Measurements from ENCODE around the gene PIGB.
"Not testable (repeated sequence)": the region's sequence is repeated elsewhere in the genome, so short reads cannot be mapped to it uniquely, and the experiment has no call there.

The PIGB gene

DNA sequence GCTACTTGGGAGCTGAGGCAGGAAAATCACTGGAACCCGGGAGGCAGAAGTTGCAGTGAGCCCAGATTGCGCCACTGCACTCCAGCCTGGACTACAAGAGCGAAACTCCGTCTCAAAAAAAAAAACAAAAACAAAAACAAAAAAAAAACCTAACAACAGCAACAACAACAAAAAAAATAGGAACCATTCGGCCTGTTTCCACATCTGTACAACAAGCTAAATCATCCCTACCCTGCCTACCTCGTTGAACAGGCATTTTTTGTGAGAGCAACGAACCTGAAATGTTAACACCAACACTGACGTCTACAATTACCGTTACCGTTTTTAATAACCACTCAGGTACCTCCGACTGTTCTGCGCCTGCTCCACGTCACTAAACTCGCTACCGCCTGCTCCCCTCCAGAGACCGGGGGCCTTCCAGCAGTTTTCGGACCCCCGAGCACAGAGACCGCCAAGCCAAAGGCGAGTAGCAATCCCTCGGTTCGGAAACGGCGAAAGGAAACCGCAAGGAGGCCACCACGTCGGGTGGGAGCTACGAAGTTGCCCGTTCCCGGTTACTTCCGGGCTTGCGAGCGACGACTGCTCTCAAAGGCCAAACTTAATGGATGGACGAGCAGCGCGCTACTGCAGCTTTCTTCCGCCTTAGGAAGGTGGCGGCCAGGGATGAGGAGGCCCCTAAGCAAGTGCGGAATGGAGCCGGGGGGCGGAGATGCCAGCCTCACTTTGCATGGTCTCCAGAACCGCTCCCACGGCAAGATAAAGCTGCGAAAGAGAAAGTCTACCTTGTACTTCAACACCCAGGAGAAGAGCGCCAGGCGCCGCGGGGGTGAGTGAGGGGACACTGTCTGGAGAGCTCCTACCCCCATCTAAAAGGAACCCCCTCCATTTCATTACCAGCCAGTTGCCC lies at the start of gene PIGB, which contains the start of gene PIGBOS1:
TSS of gene PIGB (plus strand) at position 635 of the 907 bp plus-strand sequence. CDS start at position 664, 29 bp downstream.
TSS of gene PIGBOS1 (minus strand) at position 536 of the 907 bp plus-strand sequence. CDS start 1,331 bp downstream, outside the sequence.
- peak; percentile 50 for DNase-seq

DNA sequence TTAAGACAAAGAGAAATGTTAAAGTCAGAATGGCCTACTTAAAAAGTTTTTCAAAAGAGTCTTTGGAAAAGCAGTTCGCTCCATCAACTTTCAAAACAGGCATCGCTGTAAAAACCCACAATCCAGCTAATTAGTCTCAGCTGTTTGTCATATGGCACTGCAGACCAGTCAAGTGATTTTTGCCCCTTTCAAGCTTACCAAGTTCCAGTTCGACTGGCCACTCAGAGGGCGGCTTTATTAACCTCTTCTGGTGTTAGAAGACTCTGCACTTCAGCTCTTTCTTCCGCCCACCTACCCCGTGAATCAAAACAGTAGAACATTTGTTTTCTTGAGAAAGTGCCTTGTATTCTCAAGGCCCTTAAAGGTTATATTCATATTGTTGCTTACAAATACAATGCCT lies 48.7 kb upstream of the PIGB start:
- DNase-seq: no peak

DNA sequence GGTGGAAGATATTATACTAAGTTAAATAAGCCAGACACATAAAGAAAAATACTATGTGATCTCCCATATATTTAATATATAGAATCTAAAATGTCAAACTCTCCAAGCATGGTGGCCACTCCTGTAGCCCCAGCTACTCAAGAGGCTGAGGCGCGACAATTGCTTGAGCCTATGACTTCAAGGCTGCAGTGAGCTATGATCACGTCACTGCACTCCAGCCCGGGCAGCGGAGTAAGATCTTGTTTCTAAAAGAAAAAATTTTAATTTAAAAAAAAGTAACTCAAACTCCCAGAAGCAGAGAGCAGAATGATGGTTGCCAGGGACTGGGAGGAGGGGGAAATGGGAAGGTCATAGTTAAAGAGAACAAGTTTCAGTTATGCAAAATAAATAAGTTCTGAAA lies 42.7 kb upstream of the PIGB start:
- no peak for DNase-seq

DNA sequence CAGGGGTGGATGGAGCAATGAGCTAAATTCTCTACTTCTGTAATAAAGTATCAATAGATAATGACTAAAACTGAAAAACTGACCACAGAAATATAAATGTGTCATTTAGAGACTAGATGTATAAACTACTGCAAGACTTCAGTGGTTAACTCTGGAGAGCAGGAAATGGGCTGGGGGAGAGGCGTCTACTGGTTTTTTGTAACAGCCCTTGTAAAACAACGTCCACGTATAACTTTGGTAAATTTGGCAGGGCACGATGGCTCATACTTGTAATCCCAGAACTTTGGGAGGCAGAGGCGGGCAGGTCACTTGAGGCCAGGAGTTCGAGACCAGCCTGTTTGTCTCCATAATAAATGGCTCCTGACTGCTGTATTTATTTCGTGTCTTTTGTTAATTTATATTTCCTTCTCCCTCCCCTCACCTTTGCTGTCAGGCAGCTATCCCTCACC lies 41.9 kb upstream of the PIGB start:
- DNase-seq: no peak

DNA sequence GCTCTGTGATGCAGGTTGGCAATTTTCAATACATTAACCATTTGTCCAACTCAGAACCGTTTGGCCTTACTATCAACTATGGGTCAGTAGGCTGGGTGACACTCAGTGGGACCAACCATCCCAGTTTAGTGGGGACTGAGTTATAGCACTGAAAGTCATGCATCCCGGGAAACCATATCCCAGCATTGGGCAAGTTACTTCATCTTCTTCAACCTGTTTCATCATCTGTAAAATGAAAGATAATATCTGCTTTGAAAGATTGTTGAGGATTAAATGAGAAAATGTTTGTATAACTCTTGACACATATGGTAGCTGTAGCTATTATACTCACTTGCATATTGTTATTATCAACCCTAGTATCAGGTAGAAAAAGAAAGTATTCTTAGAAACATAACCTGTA lies 41.3 kb upstream of the PIGB start:
- DNase-seq: no peak

DNA sequence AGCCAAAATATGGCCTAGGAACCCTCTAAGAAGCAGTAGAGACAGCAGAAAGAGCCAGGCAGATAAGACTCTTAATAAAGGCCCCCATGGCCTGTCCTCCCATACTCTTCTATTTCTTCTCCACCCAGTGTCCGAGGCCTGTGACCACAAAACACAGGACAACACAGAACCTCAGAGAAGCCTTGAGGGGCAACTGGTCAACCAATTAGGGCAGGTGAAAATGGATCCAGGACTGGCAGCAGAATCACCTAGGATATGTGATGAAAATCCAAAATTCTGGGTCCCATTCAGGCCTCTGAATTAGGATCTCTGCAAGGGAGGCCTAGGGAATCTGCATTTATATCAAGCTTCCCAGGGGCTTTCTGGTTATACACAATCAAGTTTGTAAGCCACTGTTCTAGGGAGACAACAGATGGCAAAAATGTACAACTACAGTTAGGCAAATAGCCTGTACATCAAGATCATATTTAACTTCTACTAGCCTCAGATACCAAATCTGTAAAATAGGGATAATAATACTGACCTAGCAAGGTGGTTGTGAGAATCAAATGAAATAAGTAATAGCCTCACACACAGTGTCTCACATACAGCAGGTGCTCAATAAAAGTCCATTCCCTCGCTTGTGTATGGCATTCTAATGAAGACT lies 39.8 kb upstream of the PIGB start:
- DNase-seq: no peak

DNA sequence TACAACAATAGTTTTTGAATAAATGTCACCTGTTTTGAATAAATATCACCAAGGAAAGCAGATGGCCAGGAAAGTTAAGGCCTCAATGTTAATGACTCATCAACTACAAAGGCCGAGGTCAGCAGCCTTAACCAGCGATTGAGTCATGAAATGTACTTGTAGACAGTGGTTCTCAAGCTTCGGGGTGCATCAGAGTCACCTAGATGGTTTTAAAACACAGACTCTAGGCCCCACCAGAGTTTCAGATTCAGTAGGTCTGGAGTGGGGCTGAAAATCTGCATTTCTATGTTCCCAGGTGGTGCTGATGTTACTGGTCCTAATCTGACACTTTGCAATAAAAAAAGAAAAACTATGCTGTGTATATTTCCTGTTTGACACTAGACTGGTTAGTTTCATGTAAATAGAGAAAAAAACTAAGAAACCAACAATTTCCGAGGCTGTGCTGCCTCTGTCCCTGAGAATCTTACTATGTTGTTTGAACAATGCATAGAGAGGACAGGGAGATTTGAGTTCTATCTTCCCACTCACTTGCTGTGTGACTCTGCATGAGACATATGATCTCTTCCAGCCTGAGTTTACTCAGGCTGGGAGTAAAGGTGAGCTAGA lies 39.2 kb upstream of the PIGB start:
- no peak for DNase-seq

DNA sequence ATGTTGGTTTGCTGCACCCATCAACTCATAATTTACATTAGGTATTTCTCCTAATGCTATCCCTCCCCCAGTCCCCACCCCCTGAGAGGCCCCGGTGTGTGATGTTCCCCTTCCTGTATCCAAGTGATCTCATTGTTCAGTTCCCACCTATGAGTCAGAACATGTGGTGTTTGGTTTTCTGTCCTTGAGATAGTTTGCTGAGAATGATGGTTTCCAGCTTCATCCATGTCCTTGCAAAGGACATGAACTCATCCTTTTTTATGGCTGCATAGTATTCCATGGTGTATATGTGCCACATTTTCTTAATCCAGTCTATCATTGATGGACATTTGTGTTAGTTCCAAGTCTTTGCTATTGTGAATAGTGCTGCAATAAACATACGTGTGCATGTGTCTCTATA lies 38.4 kb upstream of the PIGB start:
- DNase-seq: not testable (repeated sequence)

DNA sequence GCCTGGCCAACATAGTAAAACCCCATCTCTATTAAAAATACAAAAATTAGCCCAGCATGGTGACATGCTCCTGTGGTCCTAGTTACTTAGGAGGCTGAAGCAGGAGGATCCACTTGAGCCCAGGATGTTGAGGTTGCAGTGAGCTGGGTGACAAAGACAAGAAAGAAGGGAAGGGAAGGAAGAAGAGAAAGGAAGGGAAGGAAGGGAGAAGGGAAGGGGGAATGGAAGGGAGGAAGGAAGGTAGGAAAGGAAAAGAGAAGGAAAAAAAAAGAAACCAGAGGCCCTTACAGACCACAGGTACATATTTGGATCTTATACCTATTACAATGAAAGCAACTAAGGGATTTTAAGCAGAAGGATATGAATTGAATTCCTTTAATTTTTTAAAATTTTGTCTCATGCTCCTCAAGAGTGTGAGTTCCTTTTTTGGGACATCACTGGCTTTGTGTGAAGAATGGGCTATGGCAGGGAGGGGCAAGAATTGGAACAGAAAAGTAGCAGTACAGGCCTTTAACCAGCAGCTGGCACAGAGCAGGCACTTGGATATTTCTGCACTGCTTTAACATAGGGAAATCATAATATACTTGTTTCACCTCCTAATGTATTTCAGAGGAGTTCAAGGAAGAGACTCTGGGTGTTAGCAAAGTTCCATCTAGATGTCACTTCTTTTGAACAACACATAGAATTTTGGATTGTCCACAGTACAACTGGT lies 37.3 kb upstream of the PIGB start:
- no peak for DNase-seq

DNA sequence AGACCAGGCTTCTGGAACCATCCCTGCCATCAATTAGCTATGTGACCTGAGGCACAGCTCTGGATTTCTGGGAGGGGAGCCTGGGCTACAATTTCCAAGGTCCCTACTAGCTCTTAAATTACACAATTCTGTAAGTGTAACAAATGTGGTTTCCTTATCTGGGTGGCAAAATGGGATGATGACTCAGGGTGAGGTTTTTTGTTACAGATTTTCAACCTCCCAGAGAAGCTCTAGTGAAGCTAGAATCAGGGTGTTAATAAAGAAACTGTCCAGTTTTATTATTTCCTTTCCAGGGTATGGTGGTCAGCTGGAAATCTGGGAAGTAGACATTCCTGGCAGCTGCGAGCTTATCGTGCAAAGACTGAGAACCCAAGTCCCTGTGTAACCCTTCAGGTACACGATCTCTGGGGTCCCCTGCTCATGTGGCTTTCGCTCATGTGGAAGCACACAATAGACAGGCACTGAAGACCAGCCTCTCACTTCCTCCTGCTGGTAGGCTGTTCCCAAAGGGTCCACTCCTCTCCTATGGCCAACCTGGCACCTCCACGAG lies 36.7 kb upstream of the PIGB start:
- DNase-seq: no peak

DNA sequence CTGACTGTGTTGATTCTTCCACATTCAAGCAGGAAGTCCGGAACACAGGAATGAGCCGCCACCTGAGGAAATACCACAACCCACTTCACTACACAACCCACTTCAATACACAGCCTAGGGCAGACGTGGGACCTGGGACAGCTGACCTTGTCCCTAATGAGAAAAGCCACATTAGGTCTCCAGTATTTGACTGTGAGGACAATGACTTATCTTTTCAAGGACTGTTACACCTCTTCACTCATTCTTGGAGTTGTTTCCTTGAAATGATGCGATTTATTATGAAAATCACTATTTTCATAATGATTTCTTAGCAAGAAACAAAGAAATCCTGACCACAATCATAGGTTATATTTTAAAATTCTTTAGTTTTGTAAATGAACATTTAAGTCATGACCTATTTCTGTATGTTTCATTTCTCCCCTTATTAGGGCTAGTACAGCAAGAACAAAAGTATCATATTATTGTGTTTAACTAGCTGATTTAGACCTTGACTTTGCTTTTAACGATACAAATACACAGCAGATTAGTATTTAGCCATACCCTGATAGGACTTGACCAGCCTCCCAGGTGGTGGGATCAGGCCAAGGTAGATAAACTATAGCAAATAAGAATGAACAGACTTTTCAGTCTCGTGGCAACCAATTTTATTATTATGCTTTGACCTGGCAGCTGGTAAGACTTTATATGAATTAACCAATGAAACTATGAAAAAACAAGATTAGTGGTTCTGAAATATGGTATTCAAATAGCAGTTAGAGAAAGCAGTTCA lies 35.5 kb upstream of the PIGB start:
- DNase-seq: no peak

DNA sequence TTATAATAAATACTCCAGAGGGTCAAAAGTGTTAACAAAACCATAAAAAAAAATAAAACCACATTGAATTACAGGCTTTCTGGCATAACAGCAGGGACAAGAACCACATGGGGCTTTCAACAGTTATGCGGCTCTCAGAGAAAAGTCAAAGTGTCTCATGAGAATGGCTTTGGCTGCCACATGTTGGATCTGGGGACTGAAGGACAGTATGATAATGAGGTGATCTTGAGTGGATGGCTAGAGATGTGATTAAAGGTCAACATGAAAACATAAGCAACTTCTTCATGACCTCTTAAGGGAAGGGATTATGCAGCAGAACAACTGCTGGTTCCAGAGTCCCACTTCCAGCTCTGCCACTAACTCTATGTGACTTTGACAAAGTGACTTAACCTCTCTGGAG lies 34.6 kb upstream of the PIGB start:
- DNase-seq: no peak

DNA sequence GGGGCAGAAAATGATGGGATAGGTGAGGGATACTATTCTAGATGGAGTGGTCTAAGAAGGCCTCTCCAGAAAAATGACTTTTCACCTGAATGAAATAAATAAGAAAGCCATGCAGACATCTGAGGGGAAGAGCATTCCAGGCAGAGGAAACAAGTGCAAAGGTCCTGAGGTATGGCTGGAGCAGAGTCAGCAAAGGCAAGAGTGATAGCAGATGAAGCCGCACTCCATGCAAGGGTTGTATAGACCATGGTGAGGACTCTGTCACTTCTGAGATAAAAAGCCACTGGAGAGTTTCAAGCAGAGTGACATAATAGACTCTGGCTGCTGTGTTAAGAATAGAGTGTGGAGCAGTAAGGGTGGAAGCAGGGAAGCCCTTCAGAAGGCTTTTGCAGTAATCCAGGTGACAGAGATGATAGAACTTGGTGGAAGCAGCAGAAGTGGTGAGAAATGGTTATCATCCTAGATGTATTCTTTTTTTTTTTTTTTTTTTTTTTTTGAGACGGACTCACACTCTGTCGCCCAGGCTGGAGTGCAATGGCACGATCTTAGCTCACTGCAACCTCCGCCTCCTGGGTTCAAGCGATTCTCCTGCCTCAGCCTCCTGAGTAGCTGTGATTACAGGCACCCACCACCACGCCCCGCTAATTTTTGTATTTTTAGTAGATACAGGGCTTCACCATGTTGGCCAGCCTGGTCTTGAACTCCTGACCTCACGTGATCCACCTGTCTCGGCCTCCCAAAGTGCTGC lies 32.4 kb upstream of the PIGB start:
- DNase-seq: not testable (repeated sequence)

DNA sequence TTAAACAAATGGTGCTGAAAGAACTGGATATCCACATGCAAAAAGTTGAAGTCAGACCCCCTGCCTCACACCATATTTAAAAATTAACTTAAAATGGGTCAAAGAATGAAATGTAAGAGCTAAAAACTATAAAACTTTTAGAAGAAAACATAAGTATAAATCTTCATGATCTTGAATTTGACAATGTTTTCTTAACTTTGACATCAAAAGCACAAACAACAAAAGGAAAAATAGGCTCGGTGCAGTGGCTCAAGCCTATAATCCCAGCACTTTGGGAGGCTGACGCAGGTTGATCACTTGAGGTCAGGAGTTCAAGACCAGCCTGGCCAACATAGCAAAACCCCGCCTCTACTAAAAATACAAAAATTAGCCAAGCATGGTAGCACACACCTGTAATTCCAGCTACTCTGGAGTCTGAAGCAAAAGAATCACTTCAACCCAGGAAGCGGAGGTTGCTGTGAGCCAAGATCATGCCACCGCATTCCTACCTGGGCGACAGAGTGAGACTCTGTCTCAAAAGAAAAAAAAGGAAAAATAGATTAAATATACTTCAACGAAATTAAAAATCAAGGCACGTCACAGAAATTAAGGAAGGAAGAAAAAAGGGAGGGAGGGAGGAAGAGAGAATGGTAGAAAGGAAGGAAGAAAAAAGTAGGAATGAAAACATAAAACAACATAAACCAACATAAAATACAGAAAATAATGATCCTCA lies 30.9 kb upstream of the PIGB start:
- DNase-seq: no peak

DNA sequence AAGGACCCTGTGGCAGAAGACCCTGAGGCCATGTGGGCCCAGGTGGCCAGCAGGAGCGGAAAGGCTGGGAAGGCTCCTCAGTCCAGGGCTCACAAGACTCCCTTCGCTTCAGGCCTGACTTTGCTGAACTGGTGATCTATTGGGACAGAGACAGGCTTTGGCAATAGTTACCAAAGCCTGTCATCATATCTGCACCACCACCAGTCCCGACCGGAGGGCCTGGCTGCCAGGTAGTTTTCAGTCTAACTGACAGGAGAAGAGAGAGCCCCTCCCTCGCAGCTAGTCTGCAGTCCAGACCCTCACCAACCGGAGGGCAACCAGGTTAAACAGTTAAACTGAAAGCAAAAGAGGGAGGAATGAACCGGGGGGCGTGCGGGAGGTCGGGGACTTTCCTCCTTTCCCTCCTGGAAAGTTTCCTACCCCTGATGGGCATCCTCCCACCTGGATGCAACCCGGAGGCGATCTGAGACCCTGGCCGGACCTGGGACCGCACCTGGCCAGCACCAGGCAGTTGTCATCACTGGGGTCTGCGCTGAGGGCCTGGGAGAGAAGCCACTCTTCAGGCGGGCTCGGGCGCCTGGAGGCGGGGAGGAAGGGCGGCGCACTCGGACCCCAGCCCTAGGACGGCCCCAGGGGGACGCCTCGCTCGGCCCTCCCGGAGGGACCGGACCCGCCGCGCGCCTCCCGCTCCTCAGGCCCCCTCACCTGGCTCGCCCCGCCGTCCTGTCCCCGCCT lies 29.8 kb upstream of the PIGB start:
- no peak for DNase-seq

DNA sequence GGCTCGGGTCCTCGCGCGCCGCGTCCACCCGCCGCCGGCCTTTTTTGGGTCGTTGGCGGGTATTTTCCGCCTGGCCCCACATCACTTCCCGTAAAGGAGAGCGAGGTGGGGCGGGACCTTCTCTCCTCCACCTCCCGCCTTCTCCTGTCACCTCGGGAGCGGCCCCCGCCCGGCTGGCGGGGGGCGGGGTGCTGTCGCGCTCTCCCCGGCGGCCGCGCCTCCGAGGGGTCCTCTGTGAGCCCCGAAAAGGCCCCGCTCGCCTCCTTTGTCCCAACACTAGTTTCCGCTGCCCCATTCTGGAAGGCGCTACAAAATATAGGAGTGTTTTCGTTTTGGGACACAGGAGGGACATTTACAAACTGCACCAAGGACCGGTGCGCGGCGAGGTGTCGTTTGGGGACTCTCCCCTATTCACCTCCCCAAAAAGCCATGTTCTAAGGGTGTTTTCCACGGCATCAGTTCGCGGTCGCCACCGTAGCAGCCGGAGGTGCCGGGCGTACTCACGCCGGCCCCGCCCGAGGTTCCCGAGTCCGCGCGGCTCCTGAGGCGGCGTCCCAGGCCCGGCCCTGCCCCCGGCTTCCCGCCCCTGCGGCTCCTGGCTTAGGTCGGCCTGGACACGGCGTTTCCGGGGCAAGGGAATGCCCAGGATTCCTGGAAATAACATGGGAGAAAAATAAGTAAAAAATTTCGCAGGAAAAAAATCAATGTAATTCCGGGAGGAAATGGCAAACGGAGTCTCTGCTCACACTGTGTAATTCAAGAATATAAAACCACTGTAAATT lies 29.1 kb upstream of the PIGB start, which contains the start of gene RAB27A:
TSS of gene RAB27A (minus strand) at position 68 of the 782 bp plus-strand sequence. CDS start 54,879 bp downstream, outside the sequence.
- no peak for DNase-seq

DNA sequence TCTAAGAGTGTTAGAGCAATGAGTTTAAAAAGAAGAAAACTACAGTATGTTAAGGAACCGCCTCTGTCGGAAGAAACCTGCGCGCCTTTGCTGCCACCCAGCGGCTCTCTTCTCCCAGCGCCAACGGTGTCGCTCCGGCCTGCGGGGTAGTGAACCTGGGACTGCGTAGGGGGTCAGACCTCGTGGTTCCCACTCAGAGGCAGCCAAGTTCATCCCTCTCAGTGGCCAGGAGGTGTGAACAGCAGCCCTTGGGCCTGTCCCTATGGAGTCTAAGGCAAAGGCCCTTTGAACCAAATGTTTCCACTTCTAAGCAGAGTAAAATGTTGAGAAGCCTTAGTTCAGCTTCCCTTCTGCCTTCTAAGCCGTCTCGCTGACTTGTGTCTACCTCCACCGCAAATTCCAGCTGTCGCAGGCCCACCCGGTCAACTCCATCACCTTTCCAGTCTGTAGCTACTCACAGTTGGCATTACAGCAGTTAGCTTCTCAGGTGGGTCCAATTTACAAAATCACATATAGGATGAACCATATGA lies 28.4 kb upstream of the PIGB start:
- peak; percentile 5 for DNase-seq

DNA sequence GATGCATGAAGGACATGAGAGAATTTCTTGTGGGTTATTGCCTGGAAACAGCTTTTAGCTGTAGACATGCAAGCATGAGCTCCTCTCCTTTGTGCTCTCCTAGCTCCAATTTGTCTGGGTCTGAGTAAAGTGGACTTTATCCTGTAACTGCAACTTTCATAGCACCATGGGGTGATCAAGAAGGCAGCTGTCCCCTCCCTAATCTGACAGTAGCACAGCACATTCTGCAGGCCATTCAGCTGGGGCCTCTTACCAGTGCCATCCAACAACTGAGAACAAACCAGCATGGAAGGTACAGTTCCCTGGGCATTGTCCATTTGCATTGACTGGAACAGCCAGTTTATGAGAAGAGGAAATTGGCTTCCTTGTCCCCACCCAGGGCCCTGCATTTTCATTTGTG lies 21.7 kb upstream of the PIGB start:
- DNase-seq: no peak
